GM23338 (cell line): ENCODE results near the gene PANK4. TPM values are rescaled to one million over a fixed set of nuclear protein-coding genes. Genes with fewer than 3 reads are reported as not detected.

Source experiments
- CTCF ChIP-seq, 2 experiments: fragments of 200-600 bp in 1 of 2; sonication (generic) in 1 of 2; conservative IDR thresholded peaks; 2 replicates each; pipeline versions ENCODE4 v1.5.1 to v1.6.1; 2016 to 2017; ENCODE audit warnings: antibody characterized with exemption in 2 of 2, low read depth in 2 of 2, mild to moderate bottlenecking in 2 of 2, moderate library complexity in 1 of 2
- REST ChIP-seq: IDR thresholded peaks from one replicate; pipeline ENCODE4 v1.6.1; 2018; ENCODE audit warnings: antibody characterized with exemption; ENCODE audit not compliant: unreplicated experiment
- ZNF462 ChIP-seq: fragments of 250-450 bp; sonication (Bioruptor Pico); IDR thresholded peaks from 2 replicates; pipeline ENCODE4 v1.5.0; 2020; ENCODE audit warnings: mild to moderate bottlenecking, moderate library complexity
- polyA plus RNA-seq: library from polyadenylated mRNA; unstranded; fragments of >200 nt; fragmentation: Nextera tagmentation; extraction: Ambion mirVana; gene quantifications from 2 replicates; pipeline ENCODE4 v1.2.1, GENCODE V29; 2016
- total RNA-seq: library from RNA; depleted of rRNA; stranded (reverse); fragments of >200 nt; shearing (Covaris generic); gene quantifications from 2 replicates; pipeline ENCODE4 v1.2.3, GENCODE V29; 2014

PANK4 gene
- total and polyA plus RNA-seq, 2 experiments from 2014 or later: 25.8 to 43.7 TPM

- TF ChIP-seq REST (no peak), ZNF462 (no peak), CTCF (conservative IDR thresholded peaks at IDR 0.05; ENCODE audit: low read depth in 2 of 2) (no peak)
These were observed 21.5 kb downstream of the PANK4 start (continued) for GRCh38 chr1:2504949-2505272.
